CD14-positive monocyte (primary cell): ENCODE results near the gene NEURL1B. TPM values are rescaled to one million over a fixed set of nuclear protein-coding genes. Genes with fewer than 3 reads are reported as not detected.

Source experiments
- DNase-seq, 3 donors: peaks; one replicate each; pipeline ENCODE4 v3.0.0-alpha.2; 2011 to 2022
- H2AFZ ChIP-seq: 2 replicates; pipeline ENCODE4 v1.6.0; 2012; ENCODE audit warnings: mild to moderate bottlenecking, low read depth, low read length, inconsistent platforms; ENCODE audit not compliant: insufficient read depth, poor library complexity, severe bottlenecking
- H3K27ac ChIP-seq, 2 donors: 1 replicate in 1 of 2; 2 replicates in 1 of 2; pipeline ENCODE4 v1.5.1; 2012 to 2013; ENCODE audit warnings: low read length in 2 of 2, control low read depth in 1 of 2, inconsistent platforms in 1 of 2, low read depth in 1 of 2, mild to moderate bottlenecking in 1 of 2
- H3K27me3 ChIP-seq, 2 donors: one replicate each; pipeline versions ENCODE4 v1.6.0 to v1.6.1; 2011 to 2013; ENCODE audit warnings: low read length in 2 of 2; ENCODE audit not compliant: control insufficient read depth in 2 of 2, insufficient read depth in 2 of 2
- H3K36me3 ChIP-seq, 2 donors: replicated peaks in 1 of 2; 1 replicate in 1 of 2; 2 replicates in 1 of 2; pipeline versions ENCODE4 v1.5.1 to v1.6.1; 2012 to 2013; ENCODE audit warnings: low read length in 2 of 2, control low read depth in 1 of 2, inconsistent platforms in 1 of 2, mild to moderate bottlenecking in 1 of 2; ENCODE audit not compliant: insufficient read depth in 2 of 2, control insufficient read depth in 1 of 2
- H3K4me1 ChIP-seq, 2 donors: 1 replicate in 1 of 2; 2 replicates in 1 of 2; pipeline versions ENCODE4 v1.5.1 to v1.6.1; 2012 to 2013; ENCODE audit warnings: low read length in 2 of 2, control low read depth in 1 of 2, inconsistent platforms in 1 of 2, mild to moderate bottlenecking in 1 of 2, moderate library complexity in 1 of 2; ENCODE audit not compliant: insufficient read depth in 2 of 2, control insufficient read depth in 1 of 2
- H3K4me2 ChIP-seq: replicated peaks from 2 replicates; pipeline ENCODE3; 2012; ENCODE audit warnings: low read length, moderate library complexity, mild to moderate bottlenecking; ENCODE audit not compliant: poor library complexity, severe bottlenecking; ENCODE audit errors: extremely low read depth
- H3K4me3 ChIP-seq, 3 experiments: fragments of 200-600 bp in 1 of 3; sonication (generic) in 1 of 3; replicated peaks in 1 of 3; 1 replicate in 2 of 3; 2 replicates in 1 of 3; pipeline ENCODE4 v1.5.1; 2011 to 2013; ENCODE audit warnings: low read length in 3 of 3, mild to moderate bottlenecking in 3 of 3, control low read depth in 2 of 3, low read depth in 2 of 3, inconsistent platforms in 1 of 3, moderate library complexity in 1 of 3
- H3K79me2 ChIP-seq: 2 replicates; pipeline ENCODE4 v1.6.0; 2012; ENCODE audit warnings: mild to moderate bottlenecking, control low read depth, inconsistent platforms, low read length, moderate library complexity; ENCODE audit not compliant: insufficient read depth
- H3K9ac ChIP-seq: 2 replicates; pipeline ENCODE4 v1.6.0; 2017; ENCODE audit warnings: low read length, mild to moderate bottlenecking; ENCODE audit not compliant: insufficient read depth, poor library complexity, severe bottlenecking
- H3K9me3 ChIP-seq, 2 donors: replicated peaks in 1 of 2; 1 replicate in 1 of 2; 2 replicates in 1 of 2; pipeline versions ENCODE4 v1.5.1 to v1.6.1; 2012 to 2013; ENCODE audit warnings: low read length in 2 of 2, control low read depth in 1 of 2; ENCODE audit not compliant: control insufficient read depth in 1 of 2, insufficient read depth in 1 of 2
- H4K20me1 ChIP-seq: 2 replicates; pipeline ENCODE4 v1.6.0; 2012; ENCODE audit warnings: mild to moderate bottlenecking, low read length, control low read depth, moderate library complexity; ENCODE audit not compliant: insufficient read depth
- H3K27ac Mint-ChIP-seq, 7 donors: one replicate each; pipeline ENCODE4 v1.8.0; 2020; ENCODE audit warnings: mild to moderate bottlenecking in 7 of 7, mixed read lengths in 7 of 7, moderate library complexity in 6 of 7, inconsistent platforms in 2 of 7
- H3K27me3 Mint-ChIP-seq, 3 donors: one replicate each; pipeline ENCODE4 v1.8.0; 2021 to 2022; ENCODE audit warnings: low read depth in 3 of 3, mild to moderate bottlenecking in 3 of 3, mixed read lengths in 3 of 3, moderate library complexity in 3 of 3, inconsistent platforms in 1 of 3
- H3K36me3 Mint-ChIP-seq, 2 donors: one replicate each; pipeline ENCODE4 v1.8.0; 2020; ENCODE audit warnings: mixed read lengths in 2 of 2, inconsistent platforms in 1 of 2, mild to moderate bottlenecking in 1 of 2
- H3K4me1 Mint-ChIP-seq: one replicate; pipeline ENCODE4 v1.8.0; 2020; ENCODE audit warnings: mild to moderate bottlenecking, mixed read lengths
- H3K4me3 Mint-ChIP-seq, 2 donors: one replicate each; pipeline ENCODE4 v1.8.0; 2020; ENCODE audit warnings: mild to moderate bottlenecking in 2 of 2, mixed read lengths in 2 of 2, moderate library complexity in 1 of 2
- H3K9me3 Mint-ChIP-seq, 7 donors: one replicate each; pipeline ENCODE4 v1.8.0; 2020 to 2022; ENCODE audit warnings: mixed read lengths in 7 of 7, mild to moderate bottlenecking in 6 of 7, moderate library complexity in 6 of 7, inconsistent platforms in 2 of 7
- WGBS: methylation state at CpG from one replicate; pipeline ENCODE4 v1.1.5; 2013; ENCODE audit warnings: missing lambda C conversion rate; ENCODE audit not compliant: insufficient coverage; 5-methylcytosine and 5-hydroxymethylcytosine counted together
- intact Hi-C, 2 donors: fragments of 100-400 bp; cut with micrococcal nuclease; formaldehyde crosslinking; loops; one replicate each; pipeline versions ENCODE4 v1.15.0 to v1.15.1; 2023
- polyA plus RNA-seq, 3 donors: library from polyadenylated mRNA; depleted of rRNA in 1 of 3; unstranded in 2 of 3; stranded (reverse) in 1 of 3; fragments of 300-500 nt in 2 of 3; fragments of >200 nt in 1 of 3; fragmentation: Illumina TruSeq in 2 of 3; gene quantifications; 1 replicate in 2 of 3; 2 replicates in 1 of 3; pipeline ENCODE4 v1.2.3, GENCODE V29; 2012 to 2021
- TF ChIP-seq, protein P1 (sequence below): fragments of 200-600 bp; IDR thresholded peaks from one replicate; pipeline ENCODE4 v1.8.0; 2022; ENCODE audit warnings: antibody characterized with exemption, mild to moderate bottlenecking

The NEURL1B gene
- polyA plus RNA-seq, 3 donors: 0.01 TPM; not detected in 2

DNA sequence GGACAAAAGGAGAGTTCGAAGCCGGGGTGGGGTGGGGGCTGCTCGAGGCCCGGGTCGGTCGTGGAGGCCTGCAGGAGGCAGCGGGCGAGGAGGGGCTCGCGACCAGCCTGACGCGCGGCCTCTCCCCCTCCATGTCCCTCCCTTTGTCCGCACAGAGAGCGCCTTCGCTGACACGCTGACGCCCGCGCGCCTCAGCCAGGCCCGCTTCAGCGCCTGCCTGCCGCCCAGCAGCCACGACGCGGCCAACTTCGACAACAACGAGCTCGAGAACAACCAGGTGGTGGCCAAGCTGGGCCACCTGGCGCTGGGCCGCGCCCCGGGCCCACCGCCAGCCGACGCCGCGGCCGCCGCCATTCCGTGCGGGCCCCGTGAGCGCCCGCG, 42.2 kb downstream of the NEURL1B start:
- no peak overlapping the region for H3K27ac Mint-ChIP-seq
- H3K4me3 Mint-ChIP-seq: peak overlapping the region; percentile 54 to 83
- no peak for DNase-seq
- H3K27me3 ChIP-seq: peaks cover 0 to 7% of the 10 kb centered on the region in 2 donors
- H3K79me2 ChIP-seq: no peaks in the 10 kb centered on the region
- peaks cover 7 to 13% (median 11%) of the 10 kb centered on the region in 7 donors for H3K9me3 Mint-ChIP-seq
- H3K9me3 ChIP-seq: peaks cover 0 to 9% of the 10 kb centered on the region in 2 donors
- no peak overlapping the region for H3K4me3 ChIP-seq
- H3K27me3 Mint-ChIP-seq: peaks cover 6 to 11% (median 11%) of the 10 kb centered on the region in 3 donors
- TF ChIP-seq, protein P1, sequence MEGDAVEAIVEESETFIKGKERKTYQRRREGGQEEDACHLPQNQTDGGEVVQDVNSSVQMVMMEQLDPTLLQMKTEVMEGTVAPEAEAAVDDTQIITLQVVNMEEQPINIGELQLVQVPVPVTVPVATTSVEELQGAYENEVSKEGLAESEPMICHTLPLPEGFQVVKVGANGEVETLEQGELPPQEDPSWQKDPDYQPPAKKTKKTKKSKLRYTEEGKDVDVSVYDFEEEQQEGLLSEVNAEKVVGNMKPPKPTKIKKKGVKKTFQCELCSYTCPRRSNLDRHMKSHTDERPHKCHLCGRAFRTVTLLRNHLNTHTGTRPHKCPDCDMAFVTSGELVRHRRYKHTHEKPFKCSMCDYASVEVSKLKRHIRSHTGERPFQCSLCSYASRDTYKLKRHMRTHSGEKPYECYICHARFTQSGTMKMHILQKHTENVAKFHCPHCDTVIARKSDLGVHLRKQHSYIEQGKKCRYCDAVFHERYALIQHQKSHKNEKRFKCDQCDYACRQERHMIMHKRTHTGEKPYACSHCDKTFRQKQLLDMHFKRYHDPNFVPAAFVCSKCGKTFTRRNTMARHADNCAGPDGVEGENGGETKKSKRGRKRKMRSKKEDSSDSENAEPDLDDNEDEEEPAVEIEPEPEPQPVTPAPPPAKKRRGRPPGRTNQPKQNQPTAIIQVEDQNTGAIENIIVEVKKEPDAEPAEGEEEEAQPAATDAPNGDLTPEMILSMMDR: no peak
- H4K20me1 ChIP-seq: no peaks in the 10 kb centered on the region
- no peak overlapping the region for H2AFZ ChIP-seq
- peaks cover 0 to 4% of the 10 kb centered on the region in 2 donors for H3K4me1 ChIP-seq
- H3K9ac ChIP-seq: no peak overlapping the region
- intact Hi-C loops: no loop called here
- WGBS: 74% methylated on average over 43 of the region's 47 CpGs
- peak overlapping the region; percentile 61 for H3K4me2 ChIP-seq
- H3K27ac ChIP-seq: no peak overlapping the region
- H3K36me3 ChIP-seq: no peaks in the 10 kb centered on the region
- H3K36me3 Mint-ChIP-seq: peaks cover 4 to 17% of the 10 kb centered on the region in 2 donors
- H3K4me1 Mint-ChIP-seq: peaks cover 19% of the 10 kb centered on the region

DNA sequence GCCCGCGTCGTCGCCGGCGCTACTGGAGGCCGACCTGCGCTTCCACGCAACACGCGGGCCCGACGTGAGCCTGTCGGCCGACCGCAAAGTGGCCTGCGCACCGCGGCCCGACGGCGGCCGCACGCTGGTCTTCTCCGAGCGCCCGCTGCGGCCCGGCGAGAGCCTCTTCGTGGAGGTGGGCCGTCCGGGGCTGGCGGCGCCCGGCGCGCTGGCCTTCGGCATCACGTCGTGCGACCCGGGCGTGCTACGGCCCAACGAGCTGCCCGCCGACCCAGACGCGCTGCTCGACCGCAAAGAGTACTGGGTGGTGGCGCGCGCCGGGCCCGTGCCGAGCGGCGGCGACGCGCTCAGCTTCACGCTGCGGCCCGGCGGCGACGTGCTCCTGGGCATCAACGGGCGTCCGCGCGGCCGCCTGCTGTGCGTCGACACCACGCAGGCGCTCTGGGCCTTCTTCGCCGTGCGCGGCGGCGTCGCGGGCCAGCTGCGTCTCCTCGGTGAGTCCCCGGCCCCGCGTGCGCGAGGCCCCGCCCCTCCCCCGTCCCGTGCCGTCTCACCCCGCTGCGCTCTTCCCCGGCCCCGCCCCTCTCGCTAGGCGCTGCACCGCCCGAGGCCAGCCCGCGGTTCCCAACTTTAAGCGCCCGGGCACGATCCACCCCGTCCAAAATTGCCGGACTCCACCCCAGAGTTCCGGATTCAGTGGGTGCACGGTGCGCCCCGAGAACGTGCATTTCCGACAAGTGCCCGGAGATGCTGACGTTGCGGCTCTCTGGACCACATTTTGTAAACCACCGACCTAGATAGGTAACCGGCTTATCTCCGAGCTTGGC, 42.8 kb downstream of the NEURL1B start:
- Histone ChIP-seq H4K20me1 (no peaks in the 10 kb centered on the region), H2AFZ (no peak overlapping the region), H3K9ac (no peak overlapping the region), H3K36me3 (no peaks in the 10 kb centered on the region), H3K27me3 (peaks cover 0 to 7% of the 10 kb centered on the region in 2 donors), H3K27ac (no peak overlapping the region), H3K4me3 (peak overlapping the region in 2 of 3 experiments; percentile 18 to 54), H3K9me3 (peaks cover 0 to 9% of the 10 kb centered on the region in 2 donors), H3K79me2 (no peaks in the 10 kb centered on the region), H3K4me1 (peaks cover 0 to 4% of the 10 kb centered on the region in 2 donors), H3K4me2 (peak overlapping the region; percentile 61)
- peak overlapping the region in 1 of 7 donors; percentile 80 for H3K27ac Mint-ChIP-seq
- peaks cover 19% of the 10 kb centered on the region for H3K4me1 Mint-ChIP-seq
- TF ChIP-seq, protein P1: no peak
- H3K27me3 Mint-ChIP-seq: peaks cover 6 to 11% (median 11%) of the 10 kb centered on the region in 3 donors
- H3K36me3 Mint-ChIP-seq: peaks cover 4 to 15% of the 10 kb centered on the region in 2 donors
- peaks cover 7 to 13% (median 11%) of the 10 kb centered on the region in 7 donors for H3K9me3 Mint-ChIP-seq
- 48% methylated on average over 125 of the region's 125 CpGs for WGBS
- DNase-seq: peak; percentile 52 to 68 (median 60)
- intact Hi-C loops: no loop called here
- peak overlapping the region; percentile 70 to 75 for H3K4me3 Mint-ChIP-seq
